ENCODE results near the gene KRT28. TPM values are rescaled to one million over a fixed set of nuclear protein-coding genes. Genes with fewer than 3 reads are reported as not detected.

The KRT28 gene
- total and polyA plus RNA-seq, 2 of the 13 experiments (the other 11 are each of a cell fraction or from before 2014, with no cell fraction given), result not detected

DNA sequence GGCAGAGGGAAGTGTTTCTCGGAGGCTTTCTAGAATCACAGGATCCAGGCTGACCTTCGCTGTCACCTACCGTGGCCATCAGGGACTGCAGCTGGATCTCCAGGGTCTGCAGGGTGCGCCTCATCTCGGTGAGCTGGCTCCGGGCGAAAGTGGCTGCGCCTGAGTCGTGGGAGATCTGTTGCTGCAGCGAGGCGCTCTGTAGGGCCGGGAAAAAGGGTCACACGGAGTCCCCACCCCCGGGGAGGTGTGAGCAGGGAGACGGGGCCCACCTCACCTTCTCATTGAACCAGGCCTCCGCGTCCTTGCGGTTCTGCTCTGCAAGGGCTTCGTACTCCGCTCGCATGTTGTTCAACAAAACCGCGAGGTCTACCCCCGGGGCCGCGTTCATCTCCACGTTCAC lies 2.9 kb downstream of the KRT28 start:
- DNase-seq (ENCODE audit: low spot score) (no peak), FAIRE-seq (no peak), ATAC-seq (peak; percentile 78)
- ChIA-PET POLR2A (no interaction called here), CTCF (ENCODE audit: low intra/inter-chr PET ratio, low total read pairs) (no interaction called here)
- no peaks in the 10 kb centered on the region for H3K9me3 ChIP-seq (ENCODE audit: low read length)
- no peaks in the 10 kb centered on the region for H3K36me3 ChIP-seq (replicated peaks in 1 of 2; ENCODE audit: control insufficient read depth in 1 of 2, insufficient read depth in 2 of 2, low read length in 2 of 2)
- H3K4me1 ChIP-seq (ENCODE audit: insufficient read depth, low read length), result no peaks in the 10 kb centered on the region
- H3K4me3 ChIP-seq (replicated peaks in 1 of 3; ENCODE audit: insufficient read depth in 1 of 3, low read depth in 2 of 3, low read length in 3 of 3), result no peak overlapping the region
- peaks cover 0 to 31% of the 10 kb centered on the region in 2 experiments; a peak in 3 of 5 replicates for H3K27me3 ChIP-seq (ENCODE audit: control insufficient read depth in 1 of 2, insufficient read depth in 2 of 2, low read length in 2 of 2)
- no peak overlapping the region for H3K4me2 ChIP-seq (ENCODE audit: low read depth, low read length)
- H3K9ac ChIP-seq (ENCODE audit: insufficient read depth, low read depth, low read length), result no peak overlapping the region
- intact Hi-C loops (cut with micrococcal nuclease; ENCODE audit: unreplicated experiment) (no loop called here), in situ Hi-C loops (cut with HindIII; ENCODE audit: extremely low pct_ligation_motif_present, low pct_unique_long_range_greater_than_20kb) (no loop called here)
- 32% methylated on average over 26 of the region's 27 CpGs for WGBS (ENCODE audit: low lambda C conversion rate)
- no peaks in the 10 kb centered on the region for H4K20me1 ChIP-seq (ENCODE audit: insufficient read depth, low read length)
- H3K27ac ChIP-seq (ENCODE audit: extremely low read length, insufficient read depth, low read length), result no peak overlapping the region
- no peaks in the 10 kb centered on the region for H3K79me2 ChIP-seq (ENCODE audit: insufficient read depth, low read length)
- H2AFZ ChIP-seq (ENCODE audit: low read length), result no peak overlapping the region
- BruUV-seq (replicated peaks), result no TSS peak
- TF ChIP-seq RNF2 (conservative IDR thresholded peaks at IDR 0.05; ENCODE audit: low read depth) (no peak), FOXO1 (CRISPR knock-in tag; IDR thresholded peaks at IDR 0.05) (no peak), ZC3H4 (CRISPR knock-in tag; IDR thresholded peaks at IDR 0.05; ENCODE audit: borderline replicate concordance) (no peak), ETV6 (CRISPR knock-in tag; conservative IDR thresholded peaks at IDR 0.05) (no peak), KAT7 (CRISPR knock-in tag; IDR thresholded peaks at IDR 0.05; ENCODE audit: borderline replicate concordance) (no peak), ZSCAN25 (CRISPR knock-in tag; IDR thresholded peaks at IDR 0.05) (no peak), PHF20 (CRISPR knock-in tag; IDR thresholded peaks at IDR 0.05) (no peak), ZNF484 (CRISPR knock-in tag; IDR thresholded peaks at IDR 0.05; ENCODE audit: borderline replicate concordance, low read depth) (no peak)
- TF ChIP-seq, protein P1, sequence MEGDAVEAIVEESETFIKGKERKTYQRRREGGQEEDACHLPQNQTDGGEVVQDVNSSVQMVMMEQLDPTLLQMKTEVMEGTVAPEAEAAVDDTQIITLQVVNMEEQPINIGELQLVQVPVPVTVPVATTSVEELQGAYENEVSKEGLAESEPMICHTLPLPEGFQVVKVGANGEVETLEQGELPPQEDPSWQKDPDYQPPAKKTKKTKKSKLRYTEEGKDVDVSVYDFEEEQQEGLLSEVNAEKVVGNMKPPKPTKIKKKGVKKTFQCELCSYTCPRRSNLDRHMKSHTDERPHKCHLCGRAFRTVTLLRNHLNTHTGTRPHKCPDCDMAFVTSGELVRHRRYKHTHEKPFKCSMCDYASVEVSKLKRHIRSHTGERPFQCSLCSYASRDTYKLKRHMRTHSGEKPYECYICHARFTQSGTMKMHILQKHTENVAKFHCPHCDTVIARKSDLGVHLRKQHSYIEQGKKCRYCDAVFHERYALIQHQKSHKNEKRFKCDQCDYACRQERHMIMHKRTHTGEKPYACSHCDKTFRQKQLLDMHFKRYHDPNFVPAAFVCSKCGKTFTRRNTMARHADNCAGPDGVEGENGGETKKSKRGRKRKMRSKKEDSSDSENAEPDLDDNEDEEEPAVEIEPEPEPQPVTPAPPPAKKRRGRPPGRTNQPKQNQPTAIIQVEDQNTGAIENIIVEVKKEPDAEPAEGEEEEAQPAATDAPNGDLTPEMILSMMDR (CRISPR knock-in tag; IDR thresholded peaks at IDR 0.05), result 0 out of 2 replicates have a peak, but pooled peaks have one; percentile 14
- TF ChIP-seq, protein P2, sequence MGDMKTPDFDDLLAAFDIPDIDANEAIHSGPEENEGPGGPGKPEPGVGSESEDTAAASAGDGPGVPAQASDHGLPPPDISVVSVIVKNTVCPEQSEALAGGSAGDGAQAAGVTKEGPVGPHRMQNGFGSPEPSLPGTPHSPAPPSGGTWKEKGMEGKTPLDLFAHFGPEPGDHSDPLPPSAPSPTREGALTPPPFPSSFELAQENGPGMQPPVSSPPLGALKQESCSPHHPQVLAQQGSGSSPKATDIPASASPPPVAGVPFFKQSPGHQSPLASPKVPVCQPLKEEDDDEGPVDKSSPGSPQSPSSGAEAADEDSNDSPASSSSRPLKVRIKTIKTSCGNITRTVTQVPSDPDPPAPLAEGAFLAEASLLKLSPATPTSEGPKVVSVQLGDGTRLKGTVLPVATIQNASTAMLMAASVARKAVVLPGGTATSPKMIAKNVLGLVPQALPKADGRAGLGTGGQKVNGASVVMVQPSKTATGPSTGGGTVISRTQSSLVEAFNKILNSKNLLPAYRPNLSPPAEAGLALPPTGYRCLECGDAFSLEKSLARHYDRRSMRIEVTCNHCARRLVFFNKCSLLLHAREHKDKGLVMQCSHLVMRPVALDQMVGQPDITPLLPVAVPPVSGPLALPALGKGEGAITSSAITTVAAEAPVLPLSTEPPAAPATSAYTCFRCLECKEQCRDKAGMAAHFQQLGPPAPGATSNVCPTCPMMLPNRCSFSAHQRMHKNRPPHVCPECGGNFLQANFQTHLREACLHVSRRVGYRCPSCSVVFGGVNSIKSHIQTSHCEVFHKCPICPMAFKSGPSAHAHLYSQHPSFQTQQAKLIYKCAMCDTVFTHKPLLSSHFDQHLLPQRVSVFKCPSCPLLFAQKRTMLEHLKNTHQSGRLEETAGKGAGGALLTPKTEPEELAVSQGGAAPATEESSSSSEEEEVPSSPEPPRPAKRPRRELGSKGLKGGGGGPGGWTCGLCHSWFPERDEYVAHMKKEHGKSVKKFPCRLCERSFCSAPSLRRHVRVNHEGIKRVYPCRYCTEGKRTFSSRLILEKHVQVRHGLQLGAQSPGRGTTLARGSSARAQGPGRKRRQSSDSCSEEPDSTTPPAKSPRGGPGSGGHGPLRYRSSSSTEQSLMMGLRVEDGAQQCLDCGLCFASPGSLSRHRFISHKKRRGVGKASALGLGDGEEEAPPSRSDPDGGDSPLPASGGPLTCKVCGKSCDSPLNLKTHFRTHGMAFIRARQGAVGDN (CRISPR knock-in tag; IDR thresholded peaks at IDR 0.05), result 0 out of 2 replicates have a peak, but pooled peaks have one; percentile 21
- TF ChIP-seq, protein P3, sequence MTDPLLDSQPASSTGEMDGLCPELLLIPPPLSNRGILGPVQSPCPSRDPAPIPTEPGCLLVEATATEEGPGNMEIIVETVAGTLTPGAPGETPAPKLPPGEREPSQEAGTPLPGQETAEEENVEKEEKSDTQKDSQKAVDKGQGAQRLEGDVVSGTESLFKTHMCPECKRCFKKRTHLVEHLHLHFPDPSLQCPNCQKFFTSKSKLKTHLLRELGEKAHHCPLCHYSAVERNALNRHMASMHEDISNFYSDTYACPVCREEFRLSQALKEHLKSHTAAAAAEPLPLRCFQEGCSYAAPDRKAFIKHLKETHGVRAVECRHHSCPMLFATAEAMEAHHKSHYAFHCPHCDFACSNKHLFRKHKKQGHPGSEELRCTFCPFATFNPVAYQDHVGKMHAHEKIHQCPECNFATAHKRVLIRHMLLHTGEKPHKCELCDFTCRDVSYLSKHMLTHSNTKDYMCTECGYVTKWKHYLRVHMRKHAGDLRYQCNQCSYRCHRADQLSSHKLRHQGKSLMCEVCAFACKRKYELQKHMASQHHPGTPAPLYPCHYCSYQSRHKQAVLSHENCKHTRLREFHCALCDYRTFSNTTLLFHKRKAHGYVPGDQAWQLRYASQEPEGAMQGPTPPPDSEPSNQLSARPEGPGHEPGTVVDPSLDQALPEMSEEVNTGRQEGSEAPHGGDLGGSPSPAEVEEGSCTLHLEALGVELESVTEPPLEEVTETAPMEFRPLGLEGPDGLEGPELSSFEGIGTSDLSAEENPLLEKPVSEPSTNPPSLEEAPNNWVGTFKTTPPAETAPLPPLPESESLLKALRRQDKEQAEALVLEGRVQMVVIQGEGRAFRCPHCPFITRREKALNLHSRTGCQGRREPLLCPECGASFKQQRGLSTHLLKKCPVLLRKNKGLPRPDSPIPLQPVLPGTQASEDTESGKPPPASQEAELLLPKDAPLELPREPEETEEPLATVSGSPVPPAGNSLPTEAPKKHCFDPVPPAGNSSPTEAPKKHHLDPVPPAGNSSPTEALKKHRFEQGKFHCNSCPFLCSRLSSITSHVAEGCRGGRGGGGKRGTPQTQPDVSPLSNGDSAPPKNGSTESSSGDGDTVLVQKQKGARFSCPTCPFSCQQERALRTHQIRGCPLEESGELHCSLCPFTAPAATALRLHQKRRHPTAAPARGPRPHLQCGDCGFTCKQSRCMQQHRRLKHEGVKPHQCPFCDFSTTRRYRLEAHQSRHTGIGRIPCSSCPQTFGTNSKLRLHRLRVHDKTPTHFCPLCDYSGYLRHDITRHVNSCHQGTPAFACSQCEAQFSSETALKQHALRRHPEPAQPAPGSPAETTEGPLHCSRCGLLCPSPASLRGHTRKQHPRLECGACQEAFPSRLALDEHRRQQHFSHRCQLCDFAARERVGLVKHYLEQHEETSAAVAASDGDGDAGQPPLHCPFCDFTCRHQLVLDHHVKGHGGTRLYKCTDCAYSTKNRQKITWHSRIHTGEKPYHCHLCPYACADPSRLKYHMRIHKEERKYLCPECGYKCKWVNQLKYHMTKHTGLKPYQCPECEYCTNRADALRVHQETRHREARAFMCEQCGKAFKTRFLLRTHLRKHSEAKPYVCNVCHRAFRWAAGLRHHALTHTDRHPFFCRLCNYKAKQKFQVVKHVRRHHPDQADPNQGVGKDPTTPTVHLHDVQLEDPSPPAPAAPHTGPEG (CRISPR knock-in tag; IDR thresholded peaks at IDR 0.05), result no peak
- TF ChIP-seq, protein P4, sequence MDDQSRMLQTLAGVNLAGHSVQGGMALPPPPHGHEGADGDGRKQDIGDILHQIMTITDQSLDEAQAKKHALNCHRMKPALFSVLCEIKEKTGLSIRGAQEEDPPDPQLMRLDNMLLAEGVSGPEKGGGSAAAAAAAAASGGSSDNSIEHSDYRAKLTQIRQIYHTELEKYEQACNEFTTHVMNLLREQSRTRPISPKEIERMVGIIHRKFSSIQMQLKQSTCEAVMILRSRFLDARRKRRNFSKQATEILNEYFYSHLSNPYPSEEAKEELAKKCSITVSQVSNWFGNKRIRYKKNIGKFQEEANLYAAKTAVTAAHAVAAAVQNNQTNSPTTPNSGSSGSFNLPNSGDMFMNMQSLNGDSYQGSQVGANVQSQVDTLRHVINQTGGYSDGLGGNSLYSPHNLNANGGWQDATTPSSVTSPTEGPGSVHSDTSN (CRISPR knock-in tag; IDR thresholded peaks at IDR 0.05; ENCODE audit: borderline replicate concordance), result no peak
